Measurements from ENCODE around the gene ANKRD50. TPM values are rescaled to one million over a fixed set of nuclear protein-coding genes. Genes with fewer than 3 reads are reported as not detected.

ANKRD50 gene
- total and polyA plus RNA-seq, 2 experiments from 2014 or later: 8.9 to 21.8 TPM

DNA sequence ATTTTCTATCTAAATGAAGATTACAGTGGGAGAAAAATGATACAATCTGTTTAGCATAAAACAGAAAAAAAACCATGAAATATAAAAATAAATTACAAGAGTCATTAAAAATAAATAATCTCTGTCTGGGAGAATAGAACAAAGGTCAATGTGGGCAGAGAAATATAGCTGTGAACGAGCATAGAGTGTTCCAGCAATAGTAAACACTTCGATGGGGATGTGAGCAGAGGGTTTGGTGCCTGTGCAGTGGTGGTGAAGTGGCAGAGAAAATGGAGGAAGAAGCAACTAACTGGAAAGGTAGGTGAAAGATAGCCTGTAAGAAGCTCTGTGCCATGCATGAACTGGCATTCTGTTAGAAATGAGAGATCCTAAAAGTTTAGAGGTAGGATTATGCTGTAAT is 64.9 kb downstream of the ANKRD50 start:
- no peak for DNase-seq (ENCODE audit: low read depth in 1 of 2, low spot score in 1 of 2)
- H3K9me3 ChIP-seq (ENCODE audit: low read depth): no peaks in the 10 kb centered on the region
- H3K27ac ChIP-seq: no peak overlapping the region
- no peaks in the 10 kb centered on the region for H3K27me3 ChIP-seq
- H3K36me3 ChIP-seq: no peaks in the 10 kb centered on the region
- H3K4me3 ChIP-seq: no peak overlapping the region
- H3K4me1 ChIP-seq (ENCODE audit: low read depth): no peaks in the 10 kb centered on the region
- TF ChIP-seq, protein P1, sequence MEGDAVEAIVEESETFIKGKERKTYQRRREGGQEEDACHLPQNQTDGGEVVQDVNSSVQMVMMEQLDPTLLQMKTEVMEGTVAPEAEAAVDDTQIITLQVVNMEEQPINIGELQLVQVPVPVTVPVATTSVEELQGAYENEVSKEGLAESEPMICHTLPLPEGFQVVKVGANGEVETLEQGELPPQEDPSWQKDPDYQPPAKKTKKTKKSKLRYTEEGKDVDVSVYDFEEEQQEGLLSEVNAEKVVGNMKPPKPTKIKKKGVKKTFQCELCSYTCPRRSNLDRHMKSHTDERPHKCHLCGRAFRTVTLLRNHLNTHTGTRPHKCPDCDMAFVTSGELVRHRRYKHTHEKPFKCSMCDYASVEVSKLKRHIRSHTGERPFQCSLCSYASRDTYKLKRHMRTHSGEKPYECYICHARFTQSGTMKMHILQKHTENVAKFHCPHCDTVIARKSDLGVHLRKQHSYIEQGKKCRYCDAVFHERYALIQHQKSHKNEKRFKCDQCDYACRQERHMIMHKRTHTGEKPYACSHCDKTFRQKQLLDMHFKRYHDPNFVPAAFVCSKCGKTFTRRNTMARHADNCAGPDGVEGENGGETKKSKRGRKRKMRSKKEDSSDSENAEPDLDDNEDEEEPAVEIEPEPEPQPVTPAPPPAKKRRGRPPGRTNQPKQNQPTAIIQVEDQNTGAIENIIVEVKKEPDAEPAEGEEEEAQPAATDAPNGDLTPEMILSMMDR (IDR thresholded peaks at IDR 0.05; ENCODE audit: low read depth, low read length): no peak

DNA sequence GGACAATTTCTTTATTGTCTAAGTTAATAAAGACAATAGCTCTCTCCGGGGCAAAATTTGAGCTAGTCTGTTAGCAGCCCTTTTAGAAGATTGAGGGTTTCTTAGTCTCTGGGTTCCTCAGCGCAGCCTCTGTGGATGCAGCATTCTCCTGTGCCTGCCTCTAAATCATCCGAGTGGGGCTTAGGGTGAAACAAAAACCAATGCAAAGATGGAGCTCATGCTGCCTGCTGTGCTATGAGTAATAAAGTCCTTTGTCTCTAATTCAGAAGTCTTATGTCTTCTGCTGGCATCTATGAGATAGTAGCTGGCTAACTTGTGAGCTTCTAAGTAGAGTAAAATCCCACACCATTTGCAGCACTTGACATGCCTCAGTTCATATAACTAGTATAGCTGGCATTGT is 67.9 kb downstream of the ANKRD50 start:
- TF ChIP-seq, protein P1 (IDR thresholded peaks at IDR 0.05; ENCODE audit: low read depth, low read length): no peak
- Histone ChIP-seq H3K9me3 (ENCODE audit: low read depth) (no peaks in the 10 kb centered on the region), H3K27ac (no peak overlapping the region), H3K36me3 (no peaks in the 10 kb centered on the region), H3K4me1 (ENCODE audit: low read depth) (no peaks in the 10 kb centered on the region), H3K27me3 (no peaks in the 10 kb centered on the region), H3K4me3 (no peak overlapping the region)
- DNase-seq (ENCODE audit: low read depth in 1 of 2, low spot score in 1 of 2): no peak

DNA sequence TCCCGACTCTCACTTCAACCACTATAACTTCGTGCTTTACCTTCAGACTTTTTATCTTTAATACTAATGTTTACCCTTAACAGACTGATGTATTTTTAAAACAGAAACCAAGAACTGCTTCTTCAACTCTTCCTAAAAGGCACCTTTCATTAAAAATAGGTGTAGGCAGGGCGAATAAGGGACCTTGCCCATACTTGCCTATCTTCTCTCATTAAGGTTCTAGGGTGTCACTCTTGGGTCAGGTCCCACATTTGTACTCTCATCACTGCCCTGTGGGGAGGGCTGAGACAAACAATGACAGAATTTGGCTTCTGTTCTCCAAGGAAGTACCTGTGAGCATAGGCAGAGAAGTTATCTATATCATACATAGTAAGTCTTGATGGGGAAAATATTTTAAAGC is 69.7 kb downstream of the ANKRD50 start:
- no peak overlapping the region for H3K4me3 ChIP-seq
- no peak overlapping the region for H3K27ac ChIP-seq
- H3K36me3 ChIP-seq: no peaks in the 10 kb centered on the region
- TF ChIP-seq, protein P1 (IDR thresholded peaks at IDR 0.05; ENCODE audit: low read depth, low read length): no peak
- no peak for DNase-seq (ENCODE audit: low read depth in 1 of 2, low spot score in 1 of 2)
- H3K27me3 ChIP-seq: no peaks in the 10 kb centered on the region
- H3K4me1 ChIP-seq (ENCODE audit: low read depth): no peaks in the 10 kb centered on the region
- H3K9me3 ChIP-seq (ENCODE audit: low read depth): no peaks in the 10 kb centered on the region

DNA sequence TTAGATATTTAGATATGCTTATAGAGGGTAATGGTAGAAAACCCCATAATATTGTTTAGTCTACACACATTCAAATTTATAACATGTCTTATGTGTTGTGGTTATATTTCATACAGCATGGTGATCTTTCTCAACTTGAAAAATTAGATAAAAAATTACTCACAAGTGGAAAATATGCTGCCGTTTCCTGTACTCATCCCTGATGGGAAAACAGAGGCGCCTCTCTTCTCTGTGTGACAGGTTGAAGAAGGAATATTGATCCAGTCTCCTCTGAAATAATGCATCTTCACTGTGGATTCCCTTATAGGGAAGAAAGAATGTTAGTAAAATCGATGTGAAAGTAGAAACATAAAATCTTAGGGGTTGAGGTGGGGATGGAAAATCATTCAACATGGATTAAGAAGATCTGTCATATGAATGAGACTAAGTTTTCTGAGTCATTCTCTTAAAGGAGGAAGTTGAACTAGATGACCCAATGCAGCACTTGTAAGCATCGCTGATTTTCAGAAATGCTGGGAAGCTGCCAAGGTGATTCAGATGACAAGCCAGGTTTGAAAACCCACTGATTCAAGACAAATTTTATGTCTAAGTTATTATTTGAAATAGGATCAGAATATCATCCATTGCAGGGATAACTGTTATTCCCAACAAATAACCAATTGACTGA is 70.7 kb downstream of the ANKRD50 start:
- Histone ChIP-seq H3K9me3 (ENCODE audit: low read depth) (no peaks in the 10 kb centered on the region), H3K4me3 (no peak overlapping the region), H3K27ac (no peak overlapping the region), H3K36me3 (no peaks in the 10 kb centered on the region), H3K27me3 (no peaks in the 10 kb centered on the region), H3K4me1 (ENCODE audit: low read depth) (no peaks in the 10 kb centered on the region)
- DNase-seq (ENCODE audit: low read depth in 1 of 2, low spot score in 1 of 2): peak in 1 of 2 donors; percentile 69
- TF ChIP-seq, protein P1 (IDR thresholded peaks at IDR 0.05; ENCODE audit: low read depth, low read length): no peak

GRCh38 chr4:124640022-124640730 is 72.4 kb downstream of the ANKRD50 start:
- peak in 1 of 2 donors; percentile 64 for DNase-seq (ENCODE audit: low read depth in 1 of 2, low spot score in 1 of 2)
- no peak overlapping the region for H3K27ac ChIP-seq

More at GRCh38 chr4:124640022-124640730, 72.4 kb downstream of the ANKRD50 start:
- H3K4me3 ChIP-seq: no peak overlapping the region
- no peaks in the 10 kb centered on the region for H3K36me3 ChIP-seq
- H3K9me3 ChIP-seq (ENCODE audit: low read depth): no peaks in the 10 kb centered on the region
- no peaks in the 10 kb centered on the region for H3K27me3 ChIP-seq
- no peaks in the 10 kb centered on the region for H3K4me1 ChIP-seq (ENCODE audit: low read depth)
- TF ChIP-seq, protein P1 (IDR thresholded peaks at IDR 0.05; ENCODE audit: low read depth, low read length): no peak

Data from cardiac muscle cell (in vitro differentiated cells and primary cell).